ENCODE results near the gene UCK1.

Gene UCK1

DNA sequence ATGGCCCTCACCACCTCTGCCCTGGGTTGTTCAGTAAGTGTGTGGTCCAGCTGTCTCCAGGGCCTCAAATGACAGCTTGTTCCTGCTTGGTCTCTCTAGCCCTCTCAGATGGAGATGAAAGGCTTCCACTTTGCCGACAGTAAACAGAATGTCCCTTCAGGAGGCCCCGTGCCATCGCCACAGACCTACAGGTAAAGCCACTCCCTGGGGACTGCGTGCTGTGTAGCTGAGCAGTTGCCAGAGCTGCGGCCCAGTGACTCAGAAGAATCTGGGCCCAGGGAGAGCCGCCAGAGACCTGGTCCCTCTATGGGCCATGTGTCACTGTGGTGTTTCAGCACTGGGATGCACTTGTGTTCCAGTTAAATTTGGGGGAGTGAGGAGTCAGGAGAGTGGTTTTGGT lies 39.0 kb downstream of the UCK1 start:
- DNase-seq, result no peak

DNA sequence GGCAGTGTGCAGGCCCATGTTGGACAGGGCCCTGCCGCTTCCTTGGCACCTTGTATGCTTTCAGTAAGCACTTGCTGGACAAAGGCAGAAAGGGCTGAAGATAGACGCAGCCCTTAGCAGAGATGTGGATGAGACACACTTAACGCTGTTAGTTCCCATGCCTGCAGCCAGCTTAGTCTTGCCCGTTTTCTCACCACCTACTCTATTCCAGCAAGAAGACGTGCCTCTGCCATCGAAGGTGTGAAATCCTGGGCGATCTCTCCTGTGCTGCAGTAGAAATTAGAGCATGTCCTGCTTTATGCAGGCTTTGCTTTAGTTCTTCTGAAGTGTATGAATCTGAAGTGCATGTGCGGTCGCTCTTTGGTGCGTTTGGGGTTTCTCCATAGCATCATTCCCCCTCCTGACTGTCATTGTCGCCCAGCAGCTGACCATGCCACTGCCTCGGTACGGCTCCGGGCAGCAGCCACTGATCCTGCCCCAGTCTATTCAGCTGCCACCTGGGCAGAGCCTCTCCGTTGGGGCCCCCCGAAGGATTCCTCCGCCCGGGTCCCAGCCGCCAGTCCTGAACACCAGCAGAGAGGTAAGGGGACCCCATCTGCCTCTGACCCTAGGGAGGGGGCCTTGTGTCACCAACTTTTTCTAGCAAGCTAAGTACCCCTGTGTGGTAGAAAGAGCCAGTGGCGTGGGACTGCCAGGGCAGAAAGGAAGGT lies 39.9 kb downstream of the UCK1 start:
- DNase-seq, result no peak

DNA sequence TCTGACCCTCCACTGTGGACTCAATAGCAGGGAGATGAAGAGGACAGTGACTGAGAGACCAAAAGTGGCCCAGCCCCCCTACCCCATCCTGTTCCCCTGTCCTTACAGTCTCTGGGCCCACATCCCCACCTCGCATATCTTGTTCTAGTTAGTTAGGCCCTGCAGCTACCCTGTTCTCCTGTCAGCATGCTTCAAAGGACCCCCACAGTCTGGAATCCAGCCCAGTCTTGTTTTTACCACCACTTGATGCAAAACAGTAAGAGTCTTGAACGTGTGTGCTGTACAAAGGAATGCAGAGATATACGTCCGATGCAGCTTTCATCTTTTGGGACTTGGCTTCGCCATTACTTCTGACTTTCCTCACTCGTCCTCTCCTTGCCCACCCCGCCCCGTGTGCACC lies 40.5 kb downstream of the UCK1 start:
- no peak for DNase-seq

DNA sequence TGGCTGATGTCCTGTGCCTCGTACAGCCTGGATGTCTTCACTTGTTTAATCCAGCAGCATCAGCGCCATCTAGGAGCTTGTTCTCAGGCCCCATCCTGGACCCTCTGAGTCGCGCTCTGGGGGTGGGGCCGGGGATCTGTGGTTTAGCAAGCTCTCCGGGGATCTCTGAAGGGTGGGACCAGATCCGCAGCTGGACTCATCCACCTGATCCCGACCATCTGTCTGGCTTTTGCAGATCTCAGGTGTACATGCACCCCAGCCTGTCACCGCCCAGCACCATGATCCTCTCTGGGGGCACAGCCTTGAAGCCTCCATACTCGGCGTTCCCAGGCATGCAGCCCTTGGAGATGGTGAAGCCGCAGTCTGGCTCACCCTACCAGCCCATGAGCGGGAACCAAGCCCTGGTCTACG lies 43.4 kb downstream of the UCK1 start:
- no peak for DNase-seq

DNA sequence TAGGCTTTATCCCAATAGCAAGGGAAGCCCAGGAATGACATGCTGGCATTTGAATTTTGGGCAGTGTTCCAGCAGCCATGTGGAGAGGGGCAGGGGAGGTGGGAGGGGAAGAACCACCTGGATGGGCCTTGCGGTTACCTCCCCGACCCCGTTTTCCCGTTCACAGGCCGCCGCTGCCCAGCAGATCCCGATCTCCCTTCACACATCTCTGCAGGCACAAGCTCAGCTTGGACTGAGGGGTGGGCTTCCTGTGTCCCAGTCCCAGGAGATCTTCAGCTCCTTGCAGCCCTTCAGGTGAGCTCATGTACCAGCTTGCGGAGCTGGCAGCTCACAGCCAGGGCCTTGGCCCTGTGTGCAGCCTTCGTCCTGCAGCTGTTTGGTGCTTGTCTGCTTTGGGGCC lies 44.1 kb downstream of the UCK1 start:
- DNase-seq, result no peak

DNA sequence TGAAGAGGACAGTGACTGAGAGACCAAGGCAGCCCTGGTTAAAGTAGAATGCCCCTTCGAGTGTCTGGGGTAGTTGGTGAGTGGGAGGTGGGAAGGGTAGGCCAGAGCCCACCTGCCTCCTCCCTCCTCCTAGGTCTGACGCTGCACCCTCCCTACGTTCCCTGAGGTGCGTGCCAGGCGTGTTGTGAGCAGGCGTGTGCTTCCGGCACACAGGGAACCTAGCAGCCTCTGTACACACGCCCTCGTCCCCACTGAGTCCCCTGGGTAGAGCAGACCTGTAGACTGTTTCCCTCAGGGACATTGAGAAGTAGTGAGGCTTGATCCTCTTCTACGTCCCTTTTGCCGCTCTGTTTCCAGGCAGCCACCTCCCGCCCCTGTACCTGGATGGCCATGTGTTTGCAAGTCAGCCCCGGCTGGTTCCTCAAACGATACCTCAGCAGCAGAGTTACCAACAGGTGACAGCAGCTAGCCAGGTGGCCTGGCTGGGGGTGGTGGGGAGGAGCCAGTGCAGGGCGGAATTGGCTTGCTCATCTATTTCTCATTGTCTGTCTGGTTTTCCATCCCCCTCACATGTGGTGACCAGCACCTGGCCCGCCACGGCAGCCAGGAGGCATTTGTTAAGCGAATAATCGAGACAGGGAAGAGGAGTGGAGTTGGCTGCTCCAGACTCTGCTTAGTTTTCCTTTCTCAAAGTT lies 45.2 kb downstream of the UCK1 start:
- no peak for DNase-seq

DNA sequence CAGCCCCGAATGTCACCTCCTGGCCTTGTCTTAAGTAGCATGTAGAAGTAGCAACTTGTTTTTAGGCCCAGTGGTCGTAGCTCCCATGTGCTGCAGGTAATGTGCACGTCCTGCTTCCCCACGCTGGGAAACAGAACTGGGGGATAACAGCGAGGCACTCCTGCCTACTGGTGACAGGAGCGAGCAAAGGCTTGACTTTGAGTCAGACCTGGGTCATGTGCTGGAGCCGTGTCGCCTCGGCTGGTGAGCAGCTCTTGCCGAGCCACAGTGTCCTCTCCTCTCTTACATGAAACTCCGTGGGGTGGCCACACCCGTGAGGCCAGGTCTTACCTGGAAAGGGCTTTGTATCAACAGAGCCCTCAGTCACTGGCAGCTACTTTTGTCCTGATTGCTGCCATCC lies 45.9 kb downstream of the UCK1 start:
- DNase-seq, result no peak

DNA sequence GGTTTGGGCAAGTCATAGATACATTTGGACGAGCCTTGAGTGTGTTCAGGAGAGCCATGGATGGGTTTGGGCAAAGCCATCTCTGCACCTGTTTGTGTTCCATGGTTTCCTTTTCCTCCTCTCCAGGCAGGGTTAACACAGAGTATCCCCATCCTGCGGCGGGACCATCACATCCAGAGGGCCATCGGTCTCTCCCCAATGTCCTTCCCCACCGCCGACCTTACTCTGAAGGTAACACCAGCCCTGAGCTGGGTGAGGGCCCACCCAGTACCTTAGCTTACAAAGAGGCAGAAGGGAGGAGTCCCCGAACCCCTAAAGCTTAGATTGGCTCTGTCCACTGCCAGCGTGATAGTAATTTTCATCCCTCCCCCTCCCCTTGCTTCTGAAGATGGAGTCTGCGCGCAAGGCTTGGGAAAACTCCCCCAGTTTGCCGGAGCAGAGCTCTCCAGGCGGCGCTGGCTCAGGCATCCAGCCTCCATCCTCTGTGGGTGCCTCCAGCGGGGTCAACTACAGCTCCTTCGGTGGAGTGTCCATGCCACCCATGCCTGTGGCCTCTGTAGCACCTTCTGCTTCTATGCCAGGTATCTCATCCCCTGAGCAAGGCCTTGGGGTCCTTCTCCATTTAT lies 46.4 kb downstream of the UCK1 start:
- DNase-seq, result no peak

DNA sequence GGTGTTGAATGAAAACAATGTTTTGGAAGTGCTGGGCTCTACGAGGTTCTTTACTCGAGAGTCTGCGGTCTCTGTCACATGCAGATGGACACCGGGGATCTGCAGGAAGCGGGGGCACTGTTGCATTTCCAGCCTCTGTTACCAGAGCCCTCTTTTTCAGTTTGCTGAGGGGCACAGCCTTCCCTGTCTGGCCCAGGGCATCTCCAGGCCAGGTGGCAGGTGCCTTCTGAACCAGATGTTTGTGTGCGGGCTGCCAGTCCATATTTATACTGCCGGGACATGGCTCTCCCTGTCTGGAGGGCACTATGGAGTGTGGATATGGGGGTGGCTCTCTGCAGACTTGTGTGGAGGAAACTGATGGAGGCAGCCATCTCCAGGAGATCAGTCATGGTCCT lies 47.0 kb downstream of the UCK1 start:
- DNase-seq, result no peak

DNA sequence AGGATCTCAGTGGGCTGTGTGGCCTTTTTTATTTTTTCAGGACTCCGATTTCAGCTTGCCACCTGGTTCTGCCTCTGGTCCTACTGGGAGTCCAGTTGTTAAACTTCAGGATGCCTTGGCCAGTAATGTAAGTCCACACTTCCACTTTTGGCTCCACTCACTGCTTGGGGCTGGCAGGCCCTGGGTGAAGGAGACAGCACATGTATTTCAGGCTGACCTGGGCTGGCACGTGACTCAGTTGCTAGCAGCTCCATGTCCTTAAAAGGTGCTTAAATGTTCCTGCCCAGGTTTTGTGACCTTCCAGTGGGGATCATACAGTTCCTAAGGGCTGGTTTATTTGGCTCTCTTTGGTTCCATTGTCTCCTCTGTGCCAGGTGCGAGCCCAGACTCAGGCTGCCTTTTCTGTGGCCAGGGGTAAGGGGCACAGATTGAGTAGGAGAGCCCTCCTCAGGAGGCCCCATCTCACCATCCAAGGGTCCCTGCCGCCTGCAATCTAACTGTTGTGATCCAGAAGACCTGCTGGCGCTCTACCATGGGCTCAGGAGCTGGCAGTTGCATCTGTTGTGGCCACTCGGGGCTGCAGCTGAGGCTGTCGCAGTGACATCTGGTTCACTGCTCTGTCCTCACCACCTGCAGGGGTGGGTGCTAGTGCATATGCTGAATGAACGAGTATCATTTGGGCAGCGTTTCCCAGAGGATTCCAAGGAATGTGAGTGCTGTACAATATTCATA lies 47.6 kb downstream of the UCK1 start:
- no peak for DNase-seq

DNA sequence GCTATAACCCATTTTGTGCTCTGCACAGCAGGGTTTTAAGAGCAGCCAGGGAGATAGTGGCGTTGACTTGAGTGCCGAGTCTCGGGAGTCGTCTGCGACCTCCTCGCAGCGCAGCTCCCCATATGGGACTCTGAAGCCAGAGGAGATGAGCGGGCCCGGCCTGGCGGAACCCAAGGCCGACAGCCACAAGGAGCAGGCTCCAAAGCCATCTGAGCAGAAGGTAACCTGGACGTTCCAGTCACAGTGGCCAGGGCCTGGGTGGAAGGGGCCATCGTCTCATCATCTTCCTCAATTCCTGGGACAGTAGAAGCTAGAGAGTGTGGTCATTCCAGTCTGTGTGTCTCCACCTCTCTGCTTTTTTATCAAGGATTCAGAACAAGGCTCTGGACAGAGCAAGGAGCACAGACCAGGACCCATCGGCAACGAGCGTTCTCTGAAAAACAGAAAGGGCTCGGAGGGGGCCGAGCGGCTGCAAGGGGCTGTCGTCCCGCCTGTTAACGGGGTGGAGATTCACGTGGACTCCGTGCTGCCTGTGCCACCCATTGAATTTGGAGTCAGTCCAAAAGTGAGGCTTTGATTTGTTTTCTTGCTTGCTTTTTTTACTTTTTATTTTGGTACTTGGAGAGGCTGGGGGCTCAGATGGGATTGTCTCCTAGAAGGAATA lies 48.6 kb downstream of the UCK1 start:
- DNase-seq, result no peak

DNA sequence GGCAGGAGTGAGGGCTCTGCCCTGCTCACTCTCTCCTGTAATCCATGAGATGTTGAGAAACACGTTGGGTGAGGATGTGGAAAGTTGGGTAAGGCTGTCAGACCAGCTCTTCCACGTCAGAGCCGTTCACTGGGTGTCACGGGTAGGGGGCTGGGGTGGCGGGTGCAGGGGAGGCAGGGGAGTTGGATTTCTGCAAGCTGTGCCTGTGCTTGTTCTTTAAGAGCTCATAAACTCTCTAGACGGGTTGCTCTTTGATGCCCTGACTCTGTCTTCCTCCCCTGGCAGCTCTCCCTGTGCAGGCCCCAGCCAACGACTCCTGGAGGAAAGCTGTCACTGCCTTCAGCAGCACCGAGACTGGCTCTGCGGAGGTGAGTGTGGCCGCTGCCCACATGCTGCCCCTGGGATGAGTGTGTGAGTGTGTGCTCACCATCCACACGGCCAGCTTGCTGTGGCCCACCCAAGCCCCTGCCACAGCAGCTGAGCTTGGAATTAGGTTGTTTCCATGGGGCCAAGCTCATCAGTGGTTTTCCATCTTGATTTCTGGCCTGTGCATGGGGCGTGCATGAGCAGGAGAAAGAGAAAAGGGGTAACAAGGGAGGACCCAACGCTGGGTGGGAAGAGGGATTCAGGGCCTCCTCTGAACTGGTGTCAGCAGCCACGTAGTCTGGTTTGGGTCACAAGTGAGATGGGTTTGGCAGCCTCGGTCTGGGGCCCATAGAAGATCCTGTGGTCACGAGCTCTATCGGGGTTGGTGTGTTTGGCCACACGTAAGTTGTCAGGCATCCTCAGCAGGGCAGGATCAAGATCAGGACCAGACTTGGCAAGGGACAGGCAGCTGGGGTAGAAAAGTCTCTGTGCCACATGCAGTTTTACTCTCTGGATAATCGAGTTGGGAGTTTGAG lies 49.4 kb downstream of the UCK1 start:
- DNase-seq, result no peak

DNA sequence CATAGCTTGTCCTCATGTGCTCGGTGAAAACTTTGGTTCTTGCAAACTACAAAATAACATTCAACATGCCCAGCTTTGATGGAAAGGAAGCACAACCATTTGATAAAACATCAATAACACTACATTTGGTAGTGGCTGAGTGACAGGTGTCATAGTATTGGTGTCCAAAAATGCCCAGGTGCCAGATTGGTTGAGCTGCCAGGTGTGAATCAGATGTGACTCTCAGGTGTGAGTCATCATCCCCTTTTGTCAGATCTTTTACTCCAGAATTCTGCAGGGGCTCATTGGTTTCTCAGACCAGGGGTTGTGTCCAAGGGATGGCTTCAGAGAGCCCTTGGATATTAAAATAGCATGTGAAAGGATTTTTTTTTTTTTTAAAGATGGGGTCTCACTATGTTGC lies 50.8 kb downstream of the UCK1 start:
- DNase-seq, result no peak

DNA sequence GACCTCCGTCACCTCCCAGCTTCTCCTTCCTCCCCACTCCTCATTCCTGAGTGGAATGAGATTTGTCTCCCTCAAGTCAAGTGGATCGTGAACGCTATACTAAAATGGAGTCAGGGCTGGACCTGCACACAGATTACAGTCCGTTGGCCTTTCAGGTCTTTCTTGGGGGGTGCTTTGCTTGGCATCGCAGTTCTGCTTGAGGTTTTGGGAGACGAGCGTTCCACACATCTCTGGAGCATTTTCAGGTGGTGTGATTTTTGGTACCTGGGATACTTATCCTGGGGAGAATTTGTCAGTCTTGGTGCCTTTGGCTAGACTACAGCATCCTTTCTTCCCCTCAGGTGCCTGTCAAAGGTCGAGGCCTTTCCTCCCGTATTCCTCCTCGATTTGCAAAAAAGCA lies 52.2 kb downstream of the UCK1 start:
- DNase-seq, result no peak

DNA sequence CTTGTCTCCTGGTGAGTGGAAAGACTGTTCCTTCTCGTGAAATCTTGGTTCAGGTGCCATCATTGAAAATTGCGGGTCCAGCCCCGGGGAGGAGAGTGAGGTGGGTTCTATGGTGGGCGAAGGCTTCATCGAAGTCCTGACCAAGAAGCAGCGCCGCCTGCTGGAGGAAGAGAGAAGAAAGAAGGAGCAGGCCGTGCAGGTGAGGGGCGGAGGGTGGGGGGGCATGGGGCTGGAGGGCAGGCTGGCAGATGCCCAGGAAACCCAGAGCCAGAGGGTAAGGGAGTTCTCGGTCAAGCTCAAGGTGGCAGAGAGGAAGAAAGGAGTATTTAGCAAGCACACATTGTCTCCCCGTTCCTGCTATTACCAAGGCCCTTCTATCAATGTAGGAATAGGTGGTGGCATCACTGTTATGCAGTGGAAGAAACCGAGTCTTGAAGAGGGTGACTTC lies 52.6 kb downstream of the UCK1 start:
- no peak for DNase-seq

DNA sequence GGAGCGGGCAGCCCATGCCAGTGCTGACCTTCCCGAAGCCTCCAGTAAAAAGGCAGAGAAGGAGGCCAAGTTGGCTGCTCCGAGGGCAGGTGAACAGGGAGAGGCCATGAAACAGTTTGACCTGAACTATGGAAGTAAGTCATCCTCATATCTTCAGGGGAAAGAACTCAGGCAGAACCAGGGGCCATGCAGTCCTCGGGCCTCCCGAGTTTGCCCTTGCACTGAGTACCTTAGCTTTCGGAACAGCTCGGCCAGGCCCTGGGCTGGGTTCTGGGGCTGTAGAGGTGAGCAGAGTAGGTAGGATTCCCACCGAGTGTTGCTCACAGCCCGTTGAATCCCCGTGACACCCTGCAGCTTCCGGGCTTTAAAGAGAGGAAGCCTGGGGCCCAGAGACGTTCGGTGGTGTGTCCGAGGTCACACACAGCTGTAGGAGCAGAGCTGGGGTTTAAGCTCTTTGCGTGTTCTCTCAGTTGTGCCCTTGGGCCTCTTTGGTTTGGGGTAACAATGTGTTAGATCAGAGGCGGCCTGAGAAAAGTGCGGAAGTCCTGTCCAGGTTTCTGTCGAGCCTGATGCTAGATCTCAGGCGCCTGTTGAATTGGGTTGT lies 53.1 kb downstream of the UCK1 start:
- no peak for DNase-seq

DNA sequence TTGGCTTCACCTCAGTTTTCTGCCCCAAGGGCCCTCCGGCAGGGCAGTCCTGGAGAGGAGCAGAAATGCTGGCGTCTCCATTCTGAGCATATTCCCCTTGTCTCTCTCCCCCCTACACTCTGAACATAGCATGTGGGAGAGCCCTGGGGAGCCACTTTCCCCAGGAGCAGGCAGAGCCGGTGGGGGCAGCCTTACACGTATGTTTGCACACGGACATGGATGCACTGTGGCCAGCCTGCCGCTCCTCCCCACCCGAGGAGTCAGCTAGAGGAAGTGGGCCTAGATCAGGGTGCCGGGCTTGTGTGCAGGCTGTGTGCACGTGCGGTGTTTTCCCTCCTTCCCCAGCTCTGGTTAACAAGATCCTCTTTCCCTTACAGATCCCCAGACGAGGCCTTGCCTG lies 53.7 kb downstream of the UCK1 start:
- DNase-seq, result no peak

DNA sequence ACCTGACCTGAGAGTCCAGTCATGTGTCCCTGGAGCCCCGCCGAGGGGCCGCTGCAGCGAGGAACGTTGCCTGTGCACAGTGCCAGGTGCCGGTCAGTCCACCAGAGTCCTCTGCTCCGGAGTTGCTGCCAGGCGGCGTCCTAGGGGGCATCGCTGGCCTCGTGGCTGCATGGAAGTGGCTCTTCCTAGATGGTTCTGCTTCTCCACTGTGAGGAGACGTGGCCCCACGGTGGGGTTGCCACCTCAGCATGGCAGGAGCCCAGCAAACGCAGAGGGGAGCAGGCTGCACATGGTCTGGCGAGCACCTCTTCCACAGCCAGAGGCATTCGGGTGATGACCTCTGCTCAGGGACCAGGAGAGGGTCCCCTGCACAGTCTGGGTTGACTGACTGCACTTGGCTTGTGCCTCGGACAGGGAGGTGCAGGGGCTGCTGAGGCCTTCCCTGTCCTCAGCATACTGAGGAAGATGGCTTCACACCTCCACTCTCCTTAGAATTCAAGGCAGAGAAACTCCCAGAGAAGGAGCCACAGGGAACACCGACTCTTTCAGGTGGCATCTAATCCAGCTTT lies 54.2 kb downstream of the UCK1 start:
- DNase-seq, result no peak

DNA sequence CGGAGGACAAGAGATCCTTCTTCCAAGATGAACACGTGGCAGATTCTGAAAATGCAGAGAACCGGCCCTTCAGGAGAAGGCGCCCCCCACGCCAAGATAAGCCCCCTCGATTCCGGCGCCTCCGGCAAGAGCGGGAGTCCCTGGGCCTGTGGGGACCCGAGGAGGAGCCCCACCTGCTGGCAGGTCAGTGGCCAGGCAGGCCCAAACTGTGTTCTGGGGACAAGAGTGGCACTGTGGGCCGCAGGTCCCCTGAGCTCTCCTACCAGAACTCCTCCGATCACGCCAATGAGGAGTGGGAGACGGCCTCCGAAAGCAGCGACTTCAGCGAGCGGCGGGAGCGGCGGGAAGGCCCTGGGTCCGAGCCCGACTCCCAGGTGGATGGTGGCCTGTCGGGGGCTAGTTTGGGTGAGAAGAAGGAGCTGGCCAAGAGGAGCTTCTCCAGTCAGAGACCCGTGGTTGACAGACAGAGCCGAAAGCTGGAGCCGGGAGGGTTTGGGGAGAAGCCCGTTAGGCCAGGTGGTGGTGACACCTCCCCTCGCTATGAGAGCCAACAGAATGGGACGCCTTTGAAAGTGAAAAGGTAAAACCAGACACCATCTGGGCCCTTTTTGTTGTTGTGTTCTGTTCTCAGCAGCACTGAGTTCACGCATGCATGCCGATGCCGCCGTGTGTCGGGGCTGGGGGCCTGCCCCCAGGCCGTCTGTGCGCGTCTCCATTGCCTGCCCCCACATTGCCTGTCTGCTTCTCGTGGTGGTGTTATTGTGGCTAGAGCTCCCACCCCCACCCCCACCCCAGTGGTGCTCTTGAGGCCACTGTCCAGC lies 54.9 kb downstream of the UCK1 start:
- DNase-seq, result no peak

Data from NCI-H1417 treated with DMSO at 0.1 percent for 48 hours (cell line).